Neuronal stem cell (in vitro differentiated cells): ENCODE results near the gene NELFE.
"Not testable (repeated sequence)": the region's sequence is repeated elsewhere in the genome, so short reads cannot be mapped to it uniquely, and the experiment has no call there.

Experiments
- DNase-seq: peaks from one replicate; pipeline ENCODE4 v3.0.0-alpha.2; 2013; ENCODE audit warnings: low spot score
- H2AFZ ChIP-seq: one replicate; pipeline ENCODE4 v1.6.1; 2013; ENCODE audit warnings: mild to moderate bottlenecking, low read length, inconsistent platforms
- H2AK5ac ChIP-seq: 2 replicates; pipeline ENCODE4 v1.6.1; 2013; ENCODE audit warnings: low read depth, mild to moderate bottlenecking, inconsistent platforms, low read length, moderate library complexity, mixed read lengths
- H2BK120ac ChIP-seq: 2 replicates; pipeline ENCODE4 v1.6.1; 2013; ENCODE audit warnings: low read depth, mild to moderate bottlenecking, inconsistent platforms, low read length, moderate library complexity, mixed read lengths
- H2BK12ac ChIP-seq: one replicate; pipeline ENCODE4 v1.6.1; 2013; ENCODE audit warnings: low read length, inconsistent platforms
- H2BK15ac ChIP-seq: 2 replicates; pipeline ENCODE4 v1.6.1; 2013; ENCODE audit warnings: mild to moderate bottlenecking, low read length, inconsistent platforms, mixed read lengths
- H2BK5ac ChIP-seq: one replicate; pipeline ENCODE4 v1.6.1; 2013; ENCODE audit warnings: inconsistent platforms, mild to moderate bottlenecking, low read length, moderate library complexity
- H3K14ac ChIP-seq: one replicate; pipeline ENCODE4 v1.6.1; 2013; ENCODE audit warnings: low read length, inconsistent platforms
- H3K18ac ChIP-seq: 2 replicates; pipeline ENCODE4 v1.6.1; 2013; ENCODE audit warnings: low read length, inconsistent platforms
- H3K23ac ChIP-seq: 2 replicates; pipeline ENCODE4 v1.6.1; 2013; ENCODE audit warnings: low read depth, mild to moderate bottlenecking, mixed read lengths, low read length, inconsistent platforms; ENCODE audit not compliant: poor library complexity
- H3K27ac ChIP-seq: replicated peaks from 3 replicates; pipeline ENCODE4 v1.5.1; 2013; ENCODE audit warnings: low read length, inconsistent platforms
- H3K27me3 ChIP-seq, 3 experiments: 2 replicates each; pipeline ENCODE4 v1.6.1; 2013; ENCODE audit warnings: low read length in 3 of 3, mild to moderate bottlenecking in 2 of 3, inconsistent platforms in 1 of 3, low read depth in 1 of 3, mixed read lengths in 1 of 3, moderate library complexity in 1 of 3; ENCODE audit not compliant: control insufficient read depth in 3 of 3, insufficient read depth in 3 of 3
- H3K36me3 ChIP-seq, 2 donors: replicated peaks in 1 of 2; 2 replicates each; pipeline ENCODE4 v1.6.1; 2013; ENCODE audit warnings: low read length in 2 of 2; ENCODE audit not compliant: control insufficient read depth in 2 of 2, insufficient read depth in 2 of 2
- H3K4ac ChIP-seq: 2 replicates; pipeline ENCODE4 v1.6.1; 2013; ENCODE audit warnings: inconsistent platforms, mild to moderate bottlenecking, low read length, moderate library complexity
- H3K4me1 ChIP-seq, 2 donors: 1 replicate in 1 of 2; 2 replicates in 1 of 2; pipeline ENCODE4 v1.6.1; 2013; ENCODE audit warnings: low read length in 2 of 2, low read depth in 1 of 2; ENCODE audit not compliant: control insufficient read depth in 2 of 2, insufficient read depth in 1 of 2
- H3K4me2 ChIP-seq: one replicate; pipeline ENCODE4 v1.6.1; 2013; ENCODE audit warnings: mild to moderate bottlenecking, low read length, inconsistent platforms; ENCODE audit not compliant: insufficient read depth, poor library complexity, severe bottlenecking
- H3K4me3 ChIP-seq, 2 donors: 2 replicates each; pipeline ENCODE4 v1.5.1; 2013; ENCODE audit warnings: low read length in 2 of 2, mild to moderate bottlenecking in 2 of 2, inconsistent platforms in 1 of 2, moderate library complexity in 1 of 2
- H3K79me1 ChIP-seq: one replicate; pipeline ENCODE4 v1.6.1; 2013; ENCODE audit warnings: low read depth, mild to moderate bottlenecking, inconsistent platforms, low read length, moderate library complexity
- H3K9ac ChIP-seq: one replicate; pipeline ENCODE4 v1.6.1; 2013; ENCODE audit warnings: mild to moderate bottlenecking, low read depth, low read length, inconsistent platforms; ENCODE audit not compliant: poor library complexity
- H3K9me3 ChIP-seq, 2 donors: replicated peaks in 1 of 2; 2 replicates each; pipeline versions ENCODE3 to v1.6.1; 2013; ENCODE audit warnings: low read length in 2 of 2, mild to moderate bottlenecking in 2 of 2, inconsistent platforms in 1 of 2, low read depth in 1 of 2, mixed read lengths in 1 of 2, moderate library complexity in 1 of 2; ENCODE audit not compliant: control insufficient read depth in 2 of 2, insufficient read depth in 1 of 2
- H4K8ac ChIP-seq: one replicate; pipeline ENCODE4 v1.6.1; 2013; ENCODE audit warnings: low read depth, mild to moderate bottlenecking, inconsistent platforms, low read length, moderate library complexity
- H4K91ac ChIP-seq: one replicate; pipeline ENCODE4 v1.6.1; 2013; ENCODE audit warnings: low read length, low read depth, mild to moderate bottlenecking, inconsistent platforms; ENCODE audit not compliant: poor library complexity
- WGBS, 2 donors: extraction: QIAGEN DNeasy Blood & Tissue Kit; methylation state at CpG; one replicate each; pipeline ENCODE4 v1.1.7; 2013; ENCODE audit warnings: missing lambda C conversion rate in 2 of 2, mixed read lengths in 1 of 2; ENCODE audit not compliant: insufficient read length in 2 of 2, insufficient replicate concordance in 1 of 2; ENCODE audit errors: extremely low coverage in 2 of 2; 5-methylcytosine and 5-hydroxymethylcytosine counted together

The NELFE gene

DNA sequence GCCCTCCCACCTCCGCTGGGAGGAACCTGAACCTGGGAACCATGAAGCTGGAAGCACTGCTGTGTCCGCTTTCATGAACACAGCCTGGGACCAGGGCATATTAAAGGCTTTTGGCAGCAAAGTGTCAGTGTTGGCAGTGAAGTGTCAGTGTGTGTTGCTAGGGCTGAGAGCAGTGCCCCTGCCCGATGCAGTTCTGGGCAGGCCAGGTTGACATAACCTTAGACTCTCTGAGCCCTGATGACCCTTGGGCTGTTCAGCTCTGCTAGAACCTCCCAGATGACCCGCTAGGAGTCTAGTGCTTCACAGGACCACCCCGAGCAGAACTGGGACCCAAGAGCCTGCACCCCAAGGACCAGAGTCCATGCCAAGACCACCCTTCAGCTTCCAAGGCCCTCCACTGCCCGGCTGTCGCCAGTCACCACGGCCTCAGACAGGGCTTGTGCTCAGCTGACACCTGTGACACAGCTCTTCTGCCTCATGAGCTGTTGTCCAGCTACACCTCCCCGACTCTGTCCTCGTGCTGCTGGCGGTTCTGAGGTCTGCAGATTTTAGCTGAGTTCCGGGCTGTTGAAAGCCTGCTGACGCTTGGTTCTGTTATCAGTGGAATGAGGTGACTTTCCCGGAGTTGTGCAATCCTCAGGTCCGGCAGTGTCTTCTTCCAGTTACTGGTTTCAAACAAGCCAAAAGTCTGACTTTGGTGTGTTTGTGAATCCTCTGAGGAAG, 43.9 kb upstream of the NELFE start:
- H3K23ac ChIP-seq, H3K4ac ChIP-seq, H3K79me1 ChIP-seq, H3K9me3 ChIP-seq, H2AK5ac ChIP-seq, H3K4me3 ChIP-seq, H3K14ac ChIP-seq, H2BK12ac ChIP-seq, H2BK5ac ChIP-seq, H2AFZ ChIP-seq, H3K27ac ChIP-seq, H3K36me3 ChIP-seq, H3K4me2 ChIP-seq, DNase-seq, H3K18ac ChIP-seq, H2BK120ac ChIP-seq, H3K9ac ChIP-seq, H4K91ac ChIP-seq, H2BK15ac ChIP-seq, H3K4me1 ChIP-seq, H3K27me3 ChIP-seq, H4K8ac ChIP-seq: not testable (repeated sequence)
- WGBS, 2 donors, result no CpG with 5 or more reads among the region's 15 CpGs

GRCh38 chr6:31996385-31996784, 37.6 kb upstream of the NELFE start:
- not testable (repeated sequence) for H2AFZ ChIP-seq, H4K8ac ChIP-seq, H2BK5ac ChIP-seq, H3K4ac ChIP-seq, H3K4me1 ChIP-seq, H3K23ac ChIP-seq, H3K36me3 ChIP-seq, H3K18ac ChIP-seq, H3K79me1 ChIP-seq, H2BK15ac ChIP-seq, H3K4me2 ChIP-seq, H3K14ac ChIP-seq, H3K27me3 ChIP-seq, H3K4me3 ChIP-seq, H3K9ac ChIP-seq, H2AK5ac ChIP-seq, H2BK120ac ChIP-seq, DNase-seq, H3K9me3 ChIP-seq, H3K27ac ChIP-seq, H4K91ac ChIP-seq, H2BK12ac ChIP-seq
- no CpG with 5 or more reads among the region's 6 CpGs for WGBS, 2 donors

GRCh38 chr6:31994421-31994820, 35.6 kb upstream of the NELFE start:
- H3K79me1 ChIP-seq, H2BK5ac ChIP-seq, H2BK120ac ChIP-seq, H3K36me3 ChIP-seq, H3K4me3 ChIP-seq, H2AFZ ChIP-seq, H2BK12ac ChIP-seq, H3K18ac ChIP-seq, H3K27ac ChIP-seq, H3K4me2 ChIP-seq, H3K9me3 ChIP-seq, H3K23ac ChIP-seq, H3K9ac ChIP-seq, H4K8ac ChIP-seq, H4K91ac ChIP-seq, H3K4me1 ChIP-seq, H3K4ac ChIP-seq, H3K27me3 ChIP-seq, DNase-seq, H2BK15ac ChIP-seq, H3K14ac ChIP-seq, H2AK5ac ChIP-seq: not testable (repeated sequence)
- no CpG with 5 or more reads among the region's 14 CpGs for WGBS, 2 donors

DNA sequence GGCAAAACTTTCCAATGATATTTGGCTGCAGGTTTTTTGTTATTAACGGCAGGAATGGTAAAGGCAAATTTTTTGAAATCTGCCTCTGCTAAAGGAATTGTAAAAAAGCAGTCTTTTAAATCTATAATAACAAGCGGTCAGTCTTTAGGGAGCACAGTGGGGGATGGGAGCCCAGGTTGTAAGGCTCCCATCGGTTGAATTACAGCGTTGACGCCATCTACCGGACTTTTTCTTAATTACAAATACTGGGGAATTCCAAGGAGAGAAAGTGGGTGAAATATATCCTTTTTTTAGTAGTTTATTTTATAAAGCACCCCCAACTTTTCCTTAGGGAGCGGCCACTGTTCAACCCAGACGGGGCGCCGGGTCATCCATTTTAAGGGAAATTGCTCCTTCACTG, 30.6 kb upstream of the NELFE start:
- H3K23ac ChIP-seq, H3K4me2 ChIP-seq, H2BK15ac ChIP-seq, H3K4ac ChIP-seq, H3K79me1 ChIP-seq, H2BK12ac ChIP-seq, H3K27ac ChIP-seq, H4K8ac ChIP-seq, H2AFZ ChIP-seq, DNase-seq, H3K27me3 ChIP-seq, H4K91ac ChIP-seq, H2BK120ac ChIP-seq, H3K4me1 ChIP-seq, H3K36me3 ChIP-seq, H2AK5ac ChIP-seq, H3K14ac ChIP-seq, H3K9me3 ChIP-seq, H2BK5ac ChIP-seq, H3K18ac ChIP-seq, H3K9ac ChIP-seq, H3K4me3 ChIP-seq: not testable (repeated sequence)
- no CpG with 5 or more reads among the region's 10 CpGs for WGBS, 2 donors
